ENCODE results near the gene GALNT14.

DNA sequence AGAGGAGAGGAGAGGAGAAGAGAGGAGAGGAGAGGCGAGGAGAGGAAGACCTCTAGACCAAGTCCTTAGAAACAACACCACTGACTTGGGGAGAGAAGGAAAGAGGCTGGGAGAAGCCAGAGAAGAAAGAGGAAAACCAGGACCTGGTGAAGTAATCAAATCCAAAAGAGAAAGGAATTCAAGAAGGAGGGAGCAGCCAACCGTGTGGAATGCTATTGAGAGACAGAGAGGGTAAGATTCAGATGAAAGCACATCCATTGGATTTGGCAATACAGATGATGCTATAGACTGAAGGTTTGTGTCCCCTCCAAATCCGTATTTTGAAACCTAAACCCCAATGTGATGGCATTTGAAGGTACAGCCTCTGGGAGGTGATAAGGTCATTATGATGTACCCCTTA is 50.7 kb downstream of the GALNT14 start:
- TF ChIP-seq CTCF (IDR thresholded peaks at IDR 0.05) = no peak
- no peak for TF ChIP-seq EZH2 (IDR thresholded peaks at IDR 0.05; ENCODE audit: borderline replicate concordance, insufficient read depth, low read depth, low read length, poor library complexity, severe bottlenecking)

Data from B cell (primary cell).